ENCODE results near the gene LCN6.
"Not testable (repeated sequence)": the region's sequence is repeated elsewhere in the genome, so short reads cannot be mapped to it uniquely, and the experiment has no call there.

Gene LCN6

DNA sequence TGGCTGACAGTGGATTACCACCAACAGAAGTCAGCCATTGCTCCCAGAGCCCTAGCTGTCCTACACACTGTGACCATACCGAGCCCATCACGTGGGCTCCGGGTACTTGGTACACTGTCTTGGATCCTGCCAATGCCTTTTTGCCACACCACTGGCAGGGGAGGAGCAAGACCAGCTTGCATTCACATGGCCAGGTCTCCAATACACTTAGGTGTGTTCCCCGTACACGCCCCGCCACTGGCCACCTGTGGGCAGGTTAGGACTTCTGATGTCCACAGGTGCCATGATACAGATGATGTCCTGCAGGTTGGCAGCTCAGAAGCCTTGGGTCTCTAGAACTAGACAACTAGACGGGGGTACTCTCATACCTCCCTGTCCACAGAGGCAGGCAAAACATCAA is 41.3 kb downstream of the LCN6 start:
- TF ChIP-seq, protein P1, sequence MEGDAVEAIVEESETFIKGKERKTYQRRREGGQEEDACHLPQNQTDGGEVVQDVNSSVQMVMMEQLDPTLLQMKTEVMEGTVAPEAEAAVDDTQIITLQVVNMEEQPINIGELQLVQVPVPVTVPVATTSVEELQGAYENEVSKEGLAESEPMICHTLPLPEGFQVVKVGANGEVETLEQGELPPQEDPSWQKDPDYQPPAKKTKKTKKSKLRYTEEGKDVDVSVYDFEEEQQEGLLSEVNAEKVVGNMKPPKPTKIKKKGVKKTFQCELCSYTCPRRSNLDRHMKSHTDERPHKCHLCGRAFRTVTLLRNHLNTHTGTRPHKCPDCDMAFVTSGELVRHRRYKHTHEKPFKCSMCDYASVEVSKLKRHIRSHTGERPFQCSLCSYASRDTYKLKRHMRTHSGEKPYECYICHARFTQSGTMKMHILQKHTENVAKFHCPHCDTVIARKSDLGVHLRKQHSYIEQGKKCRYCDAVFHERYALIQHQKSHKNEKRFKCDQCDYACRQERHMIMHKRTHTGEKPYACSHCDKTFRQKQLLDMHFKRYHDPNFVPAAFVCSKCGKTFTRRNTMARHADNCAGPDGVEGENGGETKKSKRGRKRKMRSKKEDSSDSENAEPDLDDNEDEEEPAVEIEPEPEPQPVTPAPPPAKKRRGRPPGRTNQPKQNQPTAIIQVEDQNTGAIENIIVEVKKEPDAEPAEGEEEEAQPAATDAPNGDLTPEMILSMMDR (conservative IDR thresholded peaks at IDR 0.05), result no peak
- no peak overlapping the region for H3K27ac ChIP-seq

DNA sequence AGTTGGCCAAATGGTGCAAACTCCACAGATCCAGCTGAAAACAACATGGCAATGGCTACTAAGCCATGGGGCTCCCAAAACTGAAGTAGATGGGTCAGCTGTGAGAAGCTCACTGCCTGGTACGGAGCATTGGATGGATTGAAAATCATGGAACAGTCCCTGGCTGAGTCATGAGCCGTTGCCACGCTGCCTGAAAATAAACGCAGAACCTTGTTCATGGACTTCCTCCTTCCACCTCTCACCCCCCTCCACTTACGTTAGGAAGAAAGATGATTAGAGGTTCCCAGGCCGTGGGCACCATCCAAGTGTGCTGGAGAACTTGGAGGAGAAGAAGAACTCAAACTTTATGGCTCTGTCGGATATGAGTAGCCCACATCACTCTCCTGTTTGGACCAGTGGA is 42.8 kb downstream of the LCN6 start:
- H3K27ac ChIP-seq, result no peak overlapping the region
- TF ChIP-seq, protein P1 (conservative IDR thresholded peaks at IDR 0.05), result no peak

DNA sequence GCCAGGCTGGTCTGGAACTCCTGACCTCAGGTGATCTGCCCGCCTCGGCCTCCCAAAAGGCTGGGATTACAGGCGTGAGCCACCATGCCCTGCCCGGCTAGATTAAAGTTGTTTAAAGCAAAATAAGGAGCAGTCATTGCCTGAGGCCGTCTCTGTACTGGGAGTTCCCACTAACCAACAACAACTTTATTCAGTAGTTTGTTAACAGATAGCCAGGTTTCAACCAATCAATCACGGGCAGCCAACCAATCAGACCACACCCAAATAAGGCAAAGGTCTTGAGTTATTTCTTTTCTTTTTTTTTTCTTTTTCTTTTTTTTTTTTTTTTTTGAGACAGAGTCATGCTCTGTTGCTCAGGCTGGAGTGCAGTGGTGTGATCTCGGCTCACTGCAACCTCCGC is 43.6 kb downstream of the LCN6 start:
- not testable (repeated sequence) for H3K27ac ChIP-seq

DNA sequence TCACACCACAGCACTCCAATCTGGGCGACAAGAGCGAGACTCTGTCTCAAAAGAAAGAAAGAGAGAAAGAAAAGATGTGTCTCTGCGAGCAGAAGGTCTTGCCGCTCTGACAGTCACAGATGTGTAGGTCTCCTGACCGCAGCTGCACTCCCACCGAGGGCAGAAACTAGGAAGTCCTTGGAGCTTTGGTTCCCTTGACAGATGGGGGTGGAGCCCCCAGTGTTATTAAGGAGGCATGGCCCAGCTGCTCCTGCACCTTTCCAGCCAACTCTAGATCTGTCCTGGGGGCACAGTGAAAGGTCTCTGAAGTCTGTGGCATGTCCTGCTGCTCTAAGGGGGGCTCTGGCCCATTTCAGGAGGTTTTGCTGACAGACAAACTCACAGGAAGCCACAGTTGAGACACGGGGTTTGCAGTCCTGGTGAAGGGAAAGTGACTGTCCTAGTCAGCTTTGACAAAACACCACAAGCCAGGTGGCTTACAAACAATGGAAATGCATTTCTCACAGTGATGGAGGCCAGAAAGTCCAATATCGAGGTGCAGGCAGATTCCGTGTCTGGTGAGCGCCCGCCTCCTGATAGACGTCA is 45.0 kb downstream of the LCN6 start:
- TF ChIP-seq, protein P1 (conservative IDR thresholded peaks at IDR 0.05), result no peak
- no peak overlapping the region for H3K27ac ChIP-seq

DNA sequence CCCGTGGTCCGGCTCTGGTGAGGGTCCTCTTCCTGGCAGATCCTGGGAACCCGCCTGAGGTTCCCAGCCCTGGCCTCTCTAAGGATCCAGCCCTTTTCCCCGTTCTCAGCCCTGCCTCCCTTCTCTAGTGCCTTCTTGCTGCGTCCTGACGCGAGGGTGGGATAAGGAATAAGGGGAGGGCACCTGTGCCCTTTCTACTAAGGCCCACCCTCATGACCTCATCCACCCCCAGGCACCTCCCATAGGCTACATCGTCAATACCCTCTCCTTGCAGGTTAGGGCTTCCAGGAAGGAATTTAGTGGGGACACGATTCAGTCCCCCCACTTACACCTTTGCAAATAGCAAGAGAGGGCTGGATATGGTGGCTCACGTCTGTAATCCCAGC is 46.7 kb downstream of the LCN6 start:
- TF ChIP-seq, protein P1 (conservative IDR thresholded peaks at IDR 0.05), result no peak
- no peak overlapping the region for H3K27ac ChIP-seq

DNA sequence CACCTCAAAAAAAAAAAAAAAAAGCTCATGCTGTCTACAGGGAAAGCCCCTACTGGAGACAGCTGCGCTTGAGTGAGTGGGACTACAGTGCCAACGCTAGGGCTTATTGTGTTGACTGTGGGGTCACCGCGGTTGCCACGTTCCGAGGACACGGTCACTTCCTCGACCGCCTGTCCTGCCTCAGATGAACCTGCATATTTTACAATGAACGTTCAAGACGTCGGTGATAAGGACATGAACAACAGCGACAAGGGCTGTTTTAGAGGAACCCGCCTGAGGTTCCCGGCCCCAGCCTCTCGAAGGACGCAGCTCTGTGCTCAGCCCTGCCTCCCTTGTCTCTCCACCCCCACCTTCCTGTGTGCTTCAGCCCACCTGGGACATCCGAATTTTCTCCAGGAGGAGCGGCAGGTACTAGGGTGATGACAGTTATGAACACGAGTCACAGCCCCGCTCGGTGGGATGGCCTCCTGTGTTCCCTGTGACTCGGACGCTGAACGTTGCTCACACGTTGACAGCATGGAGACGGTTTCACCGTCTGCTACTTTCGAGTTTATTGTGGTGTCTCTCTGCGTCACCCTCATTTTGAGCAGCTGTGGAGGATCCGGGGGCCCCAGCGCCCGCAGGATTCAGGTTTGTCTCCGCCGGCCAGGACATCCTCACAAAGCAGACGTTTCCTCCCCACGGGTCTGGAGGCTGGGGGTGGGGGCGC is 47.2 kb downstream of the LCN6 start:
- TF ChIP-seq, protein P1 (conservative IDR thresholded peaks at IDR 0.05), result no peak
- H3K27ac ChIP-seq, result no peak overlapping the region

DNA sequence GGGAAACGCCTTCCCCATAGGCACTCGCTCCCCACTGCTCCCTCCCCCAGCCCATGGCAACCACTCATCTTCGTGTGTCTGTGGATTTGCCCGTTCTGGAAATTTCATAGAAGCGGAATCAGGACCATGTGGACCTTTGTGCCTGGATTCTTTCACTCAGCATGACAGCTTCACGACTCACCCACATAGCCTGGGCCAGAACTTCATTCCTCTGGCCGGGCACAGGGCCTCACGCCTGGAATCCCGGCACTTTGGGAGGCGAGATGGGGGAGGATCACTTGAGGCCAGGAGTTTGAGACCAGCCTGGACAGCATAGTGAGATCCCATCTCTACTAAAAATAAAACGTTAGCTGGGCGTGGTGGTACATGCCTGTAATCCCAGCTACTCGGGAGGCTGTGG is 48.0 kb downstream of the LCN6 start:
- TF ChIP-seq, protein P1 (conservative IDR thresholded peaks at IDR 0.05), result no peak
- H3K27ac ChIP-seq, result no peak overlapping the region

DNA sequence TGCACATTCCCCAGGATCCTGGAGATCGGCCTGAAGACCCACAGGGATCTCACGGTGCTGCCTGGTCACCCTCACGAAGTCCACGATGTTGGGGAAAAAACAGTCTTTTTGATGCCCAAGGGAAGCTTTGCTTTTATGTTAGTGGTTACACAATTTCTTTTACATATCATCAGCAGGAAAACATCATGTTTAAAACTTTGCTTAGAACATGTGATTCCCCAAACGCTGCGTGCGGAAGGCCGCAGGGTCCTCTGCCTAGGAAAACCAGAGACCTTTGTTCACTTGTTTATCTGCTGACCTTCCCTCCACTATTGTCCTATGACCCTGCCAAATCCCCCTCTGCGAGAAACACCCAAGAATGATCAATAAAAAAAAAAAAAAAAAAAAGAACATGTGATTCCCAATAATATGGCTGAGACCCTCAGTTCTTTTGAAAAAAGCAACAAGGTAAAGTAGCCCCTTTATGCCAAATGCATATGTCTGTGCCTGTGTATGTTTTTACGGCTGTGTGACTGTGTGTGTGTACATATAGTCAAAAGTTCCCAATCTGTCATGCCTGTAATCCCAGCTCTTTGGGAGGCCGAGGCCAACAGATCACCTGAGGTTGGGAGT is 49.6 kb downstream of the LCN6 start:
- H3K27ac ChIP-seq, result peak overlapping the region; percentile 56

More for the DNA sequence above, 49.6 kb downstream of the LCN6 start:
- TF ChIP-seq, protein P1 (conservative IDR thresholded peaks at IDR 0.05), result no peak

Measured in VCaP (cell line).